Right lobe of liver (tissue), 6 donors: ENCODE data around the gene RHEX. TPM values are rescaled to one million over a fixed set of nuclear protein-coding genes. Genes with fewer than 3 reads are reported as not detected.

Source experiments
- ATAC-seq, 4 donors: fragments of 200-7000 bp; cut with Tn5 transposase; one replicate each; pipeline ENCODE4 v1.9.1; 2020; ENCODE audit warnings: mild to moderate bottlenecking in 4 of 4, moderate library complexity in 4 of 4
- DNase-seq, 3 donors: peaks; one replicate each; pipeline ENCODE4 v3.0.0-alpha.2; 2020
- H3K27ac ChIP-seq, 3 donors: fragments of 200-600 bp; one replicate each; pipeline ENCODE4 v1.8.0; 2022
- H3K27me3 ChIP-seq, 2 donors: fragments of 200-600 bp; one replicate each; pipeline ENCODE4 v1.8.0; 2022
- H3K36me3 ChIP-seq, 4 donors: fragments of 200-600 bp; sonication (generic) in 1 of 4; one replicate each; pipeline versions ENCODE4 v1.5.1 to v1.8.0; 2017 to 2022; ENCODE audit warnings: control low read depth in 1 of 4
- H3K4me1 ChIP-seq, 4 donors: fragments of 200-600 bp; sonication (generic) in 1 of 4; one replicate each; pipeline versions ENCODE4 v1.5.1 to v1.8.0; 2017 to 2022; ENCODE audit warnings: control low read depth in 1 of 4
- H3K4me3 ChIP-seq, 3 donors: fragments of 200-600 bp; one replicate each; pipeline ENCODE4 v1.8.0; 2022
- H3K9me3 ChIP-seq, 4 donors: fragments of 200-600 bp; sonication (generic) in 1 of 4; one replicate each; pipeline versions ENCODE4 v1.5.1 to v1.8.0; 2017 to 2022; ENCODE audit warnings: control low read depth in 1 of 4
- POLR2A ChIP-seq: fragments of 450-650 bp; IDR thresholded peaks from one replicate; pipeline ENCODE4 v1.6.1; 2017; ENCODE audit warnings: antibody characterized with exemption, mild to moderate bottlenecking
- WGBS: methylation state at CpG from one replicate; pipeline ENCODE4 v1.1.6; 2018; ENCODE audit warnings: low coverage, low lambda C conversion rate; ENCODE audit not compliant: insufficient coverage; ENCODE audit errors: missing lambda C conversion rate; 5-methylcytosine and 5-hydroxymethylcytosine counted together
- intact Hi-C, 2 donors: fragments of 100-400 bp; cut with DNase I; formaldehyde crosslinking; loops; one replicate each; pipeline versions ENCODE4 v1.11.2 to v1.14.1; 2022
- total RNA-seq, 6 experiments: library from RNA; depleted of rRNA in 2 of 6; stranded (reverse); fragments of >200 nt in 2 of 6; fragmentation: NEBNext Ultra II Directional in 3 of 6; extraction: Animal tissue kit (Norgen Biotek cat#: 25700) in 3 of 6; gene quantifications; one replicate each; pipeline versions ENCODE4 v1.1.0 to v1.2.4, GENCODE V29; 2016 to 2023
- TF ChIP-seq, protein P1 (sequence below), 4 donors: fragments of 200-600 bp in 3 of 4; fragments of 450-650 bp in 1 of 4; IDR thresholded peaks; one replicate each; pipeline versions ENCODE4 v1.5.1 to v1.8.0; 2016 to 2022; ENCODE audit warnings: antibody characterized with exemption in 4 of 4, mild to moderate bottlenecking in 2 of 4
- donor health status: DM: no; HTN: yes; CAD: no.
- donor health status: DM: no; HTN: no; CAD: no.
- donor health status: DM: no; HTN: no; CAD: no.
- donor health status: DM: no; HTN: yes; CAD: no.
- donor health status: DM: no; HTN: yes; CAD: no.

RHEX gene
- total RNA-seq, 6 experiments from 2014 or later = 0.18 to 0.57 (median 0.26) TPM; not detected in 1

- DNase-seq = no peak
- intact Hi-C loops = no loop called here
- 74% methylated on average over 7 of the region's 8 CpGs for WGBS
- Histone ChIP-seq H3K27me3 (no peaks in the 10 kb centered on the region), H3K4me3 (no peak overlapping the region), H3K9me3 (no peaks in the 10 kb centered on the region), H3K36me3 (no peaks in the 10 kb centered on the region), H3K27ac (no peak overlapping the region), H3K4me1 (peaks cover 0 to 10% (median 2%) of the 10 kb centered on the region in 4 donors)
- ATAC-seq = no peak
- TF ChIP-seq POLR2A = no peak
- TF ChIP-seq, protein P1, sequence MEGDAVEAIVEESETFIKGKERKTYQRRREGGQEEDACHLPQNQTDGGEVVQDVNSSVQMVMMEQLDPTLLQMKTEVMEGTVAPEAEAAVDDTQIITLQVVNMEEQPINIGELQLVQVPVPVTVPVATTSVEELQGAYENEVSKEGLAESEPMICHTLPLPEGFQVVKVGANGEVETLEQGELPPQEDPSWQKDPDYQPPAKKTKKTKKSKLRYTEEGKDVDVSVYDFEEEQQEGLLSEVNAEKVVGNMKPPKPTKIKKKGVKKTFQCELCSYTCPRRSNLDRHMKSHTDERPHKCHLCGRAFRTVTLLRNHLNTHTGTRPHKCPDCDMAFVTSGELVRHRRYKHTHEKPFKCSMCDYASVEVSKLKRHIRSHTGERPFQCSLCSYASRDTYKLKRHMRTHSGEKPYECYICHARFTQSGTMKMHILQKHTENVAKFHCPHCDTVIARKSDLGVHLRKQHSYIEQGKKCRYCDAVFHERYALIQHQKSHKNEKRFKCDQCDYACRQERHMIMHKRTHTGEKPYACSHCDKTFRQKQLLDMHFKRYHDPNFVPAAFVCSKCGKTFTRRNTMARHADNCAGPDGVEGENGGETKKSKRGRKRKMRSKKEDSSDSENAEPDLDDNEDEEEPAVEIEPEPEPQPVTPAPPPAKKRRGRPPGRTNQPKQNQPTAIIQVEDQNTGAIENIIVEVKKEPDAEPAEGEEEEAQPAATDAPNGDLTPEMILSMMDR (IDR thresholded peaks at IDR 0.05) = no peak
Observed at GRCh38 chr1:206080026-206080820, 27.2 kb downstream of the RHEX start.

- H3K27ac ChIP-seq = peak overlapping the region in 2 of 3 donors; percentile 17 to 20
- ATAC-seq = peak; percentile 98 to 100 (median 100)
Observed at GRCh38 chr1:206081856-206082255, 28.9 kb downstream of the RHEX start.

DNA sequence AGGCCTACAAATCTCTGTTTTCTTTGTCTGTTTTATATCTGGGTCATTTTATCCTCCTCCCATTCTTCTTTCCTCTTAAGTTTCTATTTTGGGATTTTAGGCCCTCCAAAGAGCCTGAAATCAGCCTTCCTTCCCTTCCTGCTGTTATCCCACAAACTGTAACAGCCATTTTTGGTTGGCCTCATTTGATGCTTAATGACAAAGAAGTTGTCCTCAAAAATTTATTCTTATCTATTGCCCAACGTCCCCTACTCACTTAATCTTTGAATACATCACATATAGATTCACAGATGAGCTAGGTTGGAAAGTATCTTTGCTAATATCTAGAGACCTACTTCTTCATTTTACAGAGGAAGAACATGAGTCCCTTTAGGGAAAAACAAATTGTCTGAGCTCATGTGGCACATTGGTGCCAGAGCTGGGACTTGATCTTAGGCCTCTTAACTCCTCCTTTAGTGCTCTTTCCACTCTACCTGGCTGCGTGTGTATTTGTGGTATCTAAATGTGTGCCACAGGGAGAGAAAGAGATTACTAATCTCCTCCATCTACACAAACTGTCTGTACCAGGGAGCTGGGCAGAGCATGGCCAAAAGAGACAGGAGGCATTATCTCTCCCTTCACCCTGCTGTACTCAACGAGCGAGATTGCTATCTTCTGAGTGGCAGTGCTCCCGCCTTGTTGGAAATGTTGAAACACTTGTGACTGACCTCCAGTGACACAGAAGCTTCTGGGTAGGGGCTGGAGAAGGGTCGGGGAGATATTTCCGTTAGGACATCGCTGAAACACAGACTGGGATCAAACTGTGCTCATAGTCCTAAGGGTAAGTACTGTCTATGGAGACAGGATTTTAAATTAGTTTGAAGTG is 30.1 kb downstream of the RHEX start:
- DNase-seq = no peak
- no peak overlapping the region for H3K4me3 ChIP-seq
- H3K4me1 ChIP-seq = peaks cover 0 to 10% (median 2%) of the 10 kb centered on the region in 4 donors
- intact Hi-C loops = no loop called here
- TF ChIP-seq POLR2A = no peak
- TF ChIP-seq, protein P1 (IDR thresholded peaks at IDR 0.05) = no peak
- no peak overlapping the region for H3K27ac ChIP-seq
- 68% methylated on average over 8 of the region's 8 CpGs for WGBS
- no peaks in the 10 kb centered on the region for H3K27me3 ChIP-seq
- H3K36me3 ChIP-seq = no peaks in the 10 kb centered on the region
- no peaks in the 10 kb centered on the region for H3K9me3 ChIP-seq
- ATAC-seq = no peak

More at GRCh38 chr1:206081856-206082255, 28.9 kb downstream of the RHEX start:
- no peak for TF ChIP-seq POLR2A
- TF ChIP-seq, protein P1 (IDR thresholded peaks at IDR 0.05) = no peak
- intact Hi-C loops = no loop called here
- no peaks in the 10 kb centered on the region for H3K9me3 ChIP-seq
- peak; percentile 48 to 87 (median 71) for DNase-seq
- H3K4me1 ChIP-seq = peaks cover 0 to 10% (median 2%) of the 10 kb centered on the region in 4 donors
- H3K27me3 ChIP-seq = no peaks in the 10 kb centered on the region
- WGBS = 33% methylated on average over 3 of the region's 5 CpGs
- no peaks in the 10 kb centered on the region for H3K36me3 ChIP-seq
- H3K4me3 ChIP-seq = no peak overlapping the region

- no peak for TF ChIP-seq POLR2A
- TF ChIP-seq, protein P1 (IDR thresholded peaks at IDR 0.05) = no peak
- 100% methylated on average over 2 of the region's 2 CpGs for WGBS
Observed at GRCh38 chr1:206083750-206084149, 30.8 kb downstream of the RHEX start.

More at GRCh38 chr1:206083750-206084149, 30.8 kb downstream of the RHEX start:
- Histone ChIP-seq H3K27ac (no peak overlapping the region), H3K36me3 (no peaks in the 10 kb centered on the region), H3K9me3 (no peaks in the 10 kb centered on the region), H3K27me3 (no peaks in the 10 kb centered on the region), H3K4me3 (no peak overlapping the region), H3K4me1 (peaks cover 0 to 10% (median 2%) of the 10 kb centered on the region in 4 donors)
- ATAC-seq = no peak
- DNase-seq = no peak
- intact Hi-C loops = no loop called here
